Right forelimb (tissue), 1 donor: ENCODE measurements around the gene EVC.

Source experiments
- DNase-seq: peaks from one replicate; pipeline ENCODE4 v3.0.0-alpha.2; 2018

Gene EVC

DNA sequence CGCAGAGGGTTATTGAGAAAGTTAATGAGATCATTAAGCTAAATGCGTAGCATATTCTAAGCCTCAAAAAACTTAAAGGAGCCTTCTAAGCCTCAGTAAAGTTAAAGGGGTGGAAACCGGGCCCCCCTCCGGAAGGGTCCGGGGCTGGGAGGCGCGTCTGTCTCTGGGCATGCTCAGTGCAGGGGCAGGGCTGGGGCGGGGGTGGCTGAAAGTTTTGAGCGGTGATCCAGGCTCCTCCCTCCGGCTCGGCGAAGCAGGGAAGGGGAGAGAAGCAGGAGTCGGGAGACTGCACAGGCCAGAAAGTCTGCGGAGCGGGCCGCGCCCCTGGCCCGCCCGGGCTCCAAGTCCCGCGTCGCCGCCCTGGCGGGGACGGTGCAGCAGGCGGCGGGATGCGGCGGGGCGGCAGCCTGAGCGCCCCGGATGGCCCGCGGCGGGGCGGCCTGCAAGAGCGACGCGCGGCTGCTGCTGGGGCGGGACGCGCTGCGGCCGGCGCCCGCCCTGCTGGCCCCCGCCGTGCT, at the start of gene EVC:
Gene EVC (plus strand): TSS at position 241 of the 518 bp plus-strand sequence. CDS start 180 bp downstream, at position 421.
- peak; percentile 93 for DNase-seq

DNA sequence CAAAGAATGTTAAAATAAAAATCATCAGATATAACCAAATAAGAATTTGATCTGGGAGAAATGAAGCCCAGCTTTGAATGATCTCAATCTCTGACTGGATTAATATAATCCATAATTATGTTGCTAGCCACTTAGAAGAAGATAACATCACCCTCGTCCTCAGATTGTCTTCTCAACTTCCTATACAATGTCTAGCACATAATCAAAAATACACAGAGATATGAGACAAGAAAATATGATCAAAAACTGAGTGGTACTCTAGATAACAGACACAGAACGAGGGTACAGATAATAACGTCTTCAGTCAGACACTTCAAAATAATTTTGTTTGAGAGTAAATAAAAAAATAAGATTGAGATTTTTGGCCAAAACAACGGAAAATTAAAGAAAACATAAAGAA, 49.8 kb upstream of the EVC start:
- no peak for DNase-seq

DNA sequence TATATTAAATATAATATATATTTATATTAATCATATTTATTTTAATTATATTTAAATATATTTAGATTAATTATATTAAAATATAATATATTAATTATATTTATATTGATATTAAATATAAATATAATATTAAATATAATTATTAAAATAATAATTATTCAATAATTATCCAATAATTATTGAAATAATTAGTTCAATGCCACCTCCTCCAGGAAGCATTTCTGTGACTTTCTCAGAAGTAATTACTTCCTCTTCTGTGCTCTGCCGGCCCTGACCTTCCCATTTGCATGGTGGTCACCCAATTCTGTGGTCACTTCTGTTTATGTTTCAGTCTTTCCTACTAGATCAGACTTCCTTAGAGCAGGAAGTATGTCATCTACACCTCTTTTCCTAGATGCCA, 48.4 kb upstream of the EVC start:
- no peak for DNase-seq

DNA sequence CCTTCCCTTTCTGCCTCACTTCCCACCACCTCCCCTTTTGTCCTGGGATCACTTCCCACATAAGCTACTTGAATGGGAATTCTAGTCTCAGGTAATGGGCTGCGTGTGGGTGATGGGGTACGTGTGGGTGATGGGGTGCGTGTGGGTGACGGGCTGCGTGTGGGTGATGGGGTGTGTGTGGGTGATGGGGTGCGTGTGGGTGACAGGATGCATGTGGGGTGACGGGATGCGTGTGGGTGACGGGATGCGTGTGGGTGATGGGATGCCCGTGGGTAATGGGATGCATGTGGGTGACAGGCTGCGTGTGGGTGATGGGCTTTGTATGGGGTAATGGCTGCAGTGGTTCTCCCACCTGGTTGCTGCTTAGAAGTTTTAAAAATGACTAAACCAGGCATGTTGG, 46.2 kb upstream of the EVC start:
- DNase-seq = no peak

DNA sequence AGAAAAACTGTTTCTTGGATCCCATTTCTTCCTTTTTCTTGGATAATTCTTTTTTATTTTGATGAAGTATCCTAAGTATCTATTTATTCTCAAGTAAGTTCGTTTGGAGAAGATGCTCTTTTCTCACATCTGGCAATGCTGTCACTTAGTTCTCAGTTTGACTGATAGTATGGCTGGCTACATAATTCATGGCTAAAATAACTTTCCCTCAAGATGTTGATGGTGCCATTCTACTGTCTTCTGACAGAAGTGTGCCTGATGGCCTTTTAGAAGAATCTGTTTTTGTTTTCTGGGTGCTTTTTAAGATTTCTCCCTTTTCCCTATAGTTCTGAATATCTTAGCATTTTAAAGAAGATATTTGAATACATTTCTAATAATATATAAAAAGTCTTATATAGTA, 44.3 kb upstream of the EVC start:
- DNase-seq = no peak

DNA sequence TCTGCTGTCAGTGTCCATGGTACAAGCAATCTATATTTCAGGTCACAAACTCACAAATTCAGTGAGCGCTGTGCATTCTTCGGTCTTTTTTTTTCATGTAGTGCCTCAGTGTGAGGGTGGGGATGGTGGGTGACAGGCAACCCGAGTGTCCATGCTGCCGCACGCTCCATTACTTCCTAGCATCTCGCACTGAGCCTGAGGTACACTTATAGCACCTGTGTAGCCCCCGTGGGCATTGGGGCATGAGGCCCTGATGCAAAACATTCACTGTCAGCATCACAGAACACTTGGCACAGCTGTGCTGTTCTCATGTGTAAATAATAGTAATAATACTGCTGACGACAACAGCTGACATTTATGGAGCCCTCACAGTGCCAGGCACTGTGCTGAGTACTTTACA, 34.2 kb upstream of the EVC start:
- no peak for DNase-seq

DNA sequence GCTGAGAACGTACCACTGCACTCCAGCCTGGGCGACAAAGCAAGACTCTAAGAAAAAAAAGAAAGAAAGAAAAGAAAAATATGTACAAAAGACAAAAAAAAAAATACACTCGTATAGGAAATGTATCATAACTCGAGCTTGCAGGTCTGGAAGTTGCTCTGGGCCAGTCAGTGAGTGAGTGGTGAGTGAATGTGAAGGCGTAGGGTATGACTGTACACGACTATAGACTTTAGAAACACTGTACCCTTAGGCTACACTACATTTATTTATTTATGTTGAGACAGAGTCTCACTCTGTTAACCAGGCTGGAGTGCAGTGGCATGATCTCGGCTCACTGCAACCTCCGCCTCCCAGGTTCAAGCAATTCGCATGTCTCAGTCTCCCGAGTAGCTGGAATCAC, 32.0 kb upstream of the EVC start:
- DNase-seq = no peak

DNA sequence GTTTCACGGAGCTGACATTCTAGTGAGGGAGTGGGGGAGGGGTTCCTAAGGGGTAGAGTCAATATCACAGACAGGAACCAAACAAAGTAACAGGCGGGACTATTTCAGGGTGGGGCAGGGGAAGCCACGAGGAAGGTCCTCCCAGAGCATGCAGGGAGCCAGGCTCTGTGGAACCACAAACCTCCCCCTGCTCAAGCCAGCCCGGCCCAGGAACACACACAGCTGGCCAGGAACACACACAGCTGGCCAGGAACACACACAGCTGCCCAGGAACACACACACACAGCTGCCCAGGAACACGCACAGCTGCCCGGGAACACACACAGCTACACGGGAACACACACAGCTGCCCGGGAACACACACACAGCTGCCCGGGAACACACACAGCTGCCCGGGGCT, 27.4 kb upstream of the EVC start:
- peak; percentile 42 for DNase-seq

DNA sequence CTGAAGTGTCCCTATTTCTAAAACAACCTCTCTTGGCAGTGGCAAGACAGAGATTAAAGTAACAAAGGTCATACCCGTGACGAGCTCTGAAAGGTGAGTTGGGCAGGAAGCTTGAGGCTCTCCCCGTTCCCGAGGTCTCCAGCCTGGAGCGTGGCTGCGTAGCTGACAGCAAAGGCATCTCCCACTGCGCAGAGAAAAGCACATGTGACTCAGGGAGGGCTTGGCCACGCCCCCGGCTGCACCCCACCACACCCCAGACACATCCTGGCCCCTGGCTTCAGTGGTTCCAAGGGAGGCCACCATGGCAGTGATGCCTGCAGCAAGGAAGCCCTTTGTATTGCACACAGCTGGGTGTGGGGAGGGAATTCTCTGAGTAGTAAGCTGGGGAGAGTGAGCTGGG, 25.7 kb upstream of the EVC start:
- DNase-seq = peak; percentile 28

DNA sequence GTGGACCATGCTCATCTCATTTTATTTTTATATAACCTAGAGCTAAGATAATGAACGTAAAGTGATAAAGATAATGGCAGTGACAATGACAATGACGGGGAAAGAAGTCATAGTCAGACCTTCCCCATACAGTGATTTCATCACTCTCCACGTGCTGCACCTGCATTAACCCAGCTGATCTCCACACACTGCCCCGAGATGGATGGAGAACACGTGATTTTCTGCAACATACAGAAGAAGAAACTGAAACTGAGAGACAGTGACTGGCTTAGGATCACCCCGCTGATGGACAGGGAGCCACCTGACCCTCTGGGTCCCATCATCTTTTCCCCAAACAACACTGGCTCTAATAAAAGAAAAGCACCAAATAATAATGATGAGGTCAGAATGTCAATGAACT, 24.7 kb upstream of the EVC start:
- no peak for DNase-seq

DNA sequence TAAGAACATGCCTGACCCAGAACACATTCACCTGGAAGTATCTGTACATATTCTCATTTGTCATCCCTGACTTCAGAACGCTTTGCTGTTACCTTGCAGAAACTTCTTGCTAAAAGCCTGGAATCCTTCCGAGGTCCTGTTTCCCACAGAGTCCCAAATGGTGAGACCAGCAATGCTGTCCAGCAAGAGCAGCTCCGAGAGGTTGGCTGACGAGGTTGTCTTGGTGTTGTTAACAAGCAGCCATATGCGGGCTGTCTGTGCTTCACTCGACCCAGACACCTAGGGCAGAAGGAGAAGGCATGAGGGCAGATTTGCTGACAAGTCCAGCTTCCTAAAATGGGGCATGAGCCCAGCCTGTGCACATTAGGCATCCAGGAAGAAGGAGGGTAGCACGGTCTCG, 21.9 kb upstream of the EVC start:
- DNase-seq = no peak

DNA sequence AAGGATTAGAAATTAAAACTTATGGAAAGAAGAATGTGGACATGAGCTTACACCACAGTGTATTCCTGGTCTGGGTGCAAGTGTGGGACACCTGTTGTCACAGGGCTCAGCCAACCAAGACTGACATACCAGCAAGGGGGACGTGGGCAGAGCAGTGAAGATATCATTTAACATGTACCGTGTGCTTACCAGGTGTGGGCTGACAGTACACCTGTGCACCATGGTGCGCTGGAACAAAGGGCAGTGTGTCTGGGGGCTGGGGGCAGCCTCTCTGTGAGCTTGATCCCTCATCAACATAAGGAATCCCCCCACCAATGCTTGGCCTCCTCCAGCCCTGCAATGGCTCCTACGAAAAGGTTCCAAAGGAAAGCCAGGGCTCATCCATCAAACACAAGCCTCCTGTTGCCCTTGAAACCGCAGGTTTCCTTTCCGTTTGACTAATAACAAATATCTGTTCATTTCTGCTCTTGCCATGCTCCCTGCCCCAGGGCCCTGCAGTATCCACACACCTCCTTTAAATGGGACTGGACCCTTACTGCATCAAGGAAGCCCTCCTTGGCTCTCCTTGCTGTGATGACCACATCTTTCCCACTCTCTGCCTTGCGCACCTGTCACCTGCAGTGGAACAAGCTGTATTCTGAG, 19.4 kb upstream of the EVC start:
- no peak for DNase-seq

DNA sequence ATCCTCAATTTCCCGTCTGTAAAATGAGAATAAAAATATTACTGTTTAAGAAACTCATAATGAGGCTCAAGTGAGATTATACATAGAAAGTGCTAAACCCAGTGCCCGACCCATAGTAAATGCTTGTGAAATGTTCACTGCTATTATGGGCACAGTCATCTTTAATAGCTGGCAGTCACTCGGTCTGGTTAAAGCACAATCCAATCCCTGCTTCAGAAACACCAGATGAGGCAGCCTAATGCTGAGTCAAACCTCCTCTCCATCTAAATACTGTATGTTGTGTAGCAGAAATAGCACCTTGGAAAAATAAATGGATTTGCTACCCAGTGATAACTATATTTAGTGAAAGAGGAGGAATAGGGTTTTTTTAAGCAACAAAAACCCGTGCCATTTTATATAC, 17.1 kb upstream of the EVC start:
- DNase-seq = no peak

DNA sequence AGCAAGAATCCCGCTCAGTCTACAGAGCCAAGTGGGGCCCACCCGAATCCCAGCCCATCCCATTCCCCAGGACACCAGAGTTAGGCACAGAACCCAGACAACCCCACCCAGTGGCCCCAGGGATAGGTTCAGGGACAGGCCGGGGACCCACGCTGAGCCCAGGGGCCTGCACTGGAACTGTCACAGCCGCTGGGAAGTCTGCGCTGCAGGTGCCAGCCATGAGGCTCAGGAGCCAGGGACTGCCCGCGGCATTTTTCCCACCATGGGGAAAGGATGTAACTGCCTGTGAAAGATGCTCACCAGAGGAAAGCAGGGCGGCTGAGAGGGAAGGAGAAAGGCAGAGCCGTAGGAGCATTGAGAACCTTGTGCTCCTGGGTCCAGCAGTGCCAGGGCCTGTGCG, 14.7 kb upstream of the EVC start:
- no peak for DNase-seq

DNA sequence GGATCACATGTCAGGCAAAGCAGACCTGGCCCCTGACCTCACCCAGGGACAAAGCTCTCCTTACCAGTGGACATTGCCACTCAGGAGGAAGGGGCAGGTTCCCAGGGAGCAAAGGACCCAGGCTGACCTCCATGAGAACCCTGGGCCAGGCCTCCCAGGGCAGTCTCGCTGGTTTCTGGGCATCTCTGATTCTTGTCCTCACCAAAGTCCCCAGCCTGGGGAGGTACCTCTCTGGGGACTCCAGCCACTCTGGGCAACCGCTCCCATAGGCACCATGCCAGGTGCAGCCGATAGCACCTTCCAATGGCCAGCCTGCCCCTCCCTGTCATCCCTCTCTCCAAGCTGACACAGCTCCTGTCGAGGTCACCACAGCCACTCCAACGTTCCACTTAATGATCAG, 10.5 kb upstream of the EVC start:
- no peak for DNase-seq

DNA sequence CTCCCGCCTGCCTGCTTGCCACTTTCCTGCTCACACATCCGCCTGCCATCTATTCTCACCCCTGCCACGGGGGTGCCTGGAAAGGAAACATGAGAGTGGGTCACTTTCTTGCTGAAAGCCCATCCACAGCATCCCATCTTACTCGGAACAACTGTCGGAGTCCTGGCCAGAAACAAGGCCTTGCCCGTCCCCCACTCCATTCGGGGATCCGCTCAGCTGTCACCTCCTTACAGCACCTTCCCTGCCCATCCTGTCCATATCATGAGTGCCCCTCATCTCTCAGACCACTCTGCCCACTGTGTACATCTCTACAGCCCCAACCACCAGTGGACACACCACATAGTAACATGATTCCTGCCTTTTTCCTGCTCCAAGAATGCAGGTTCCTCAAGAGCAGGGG, 9.0 kb upstream of the EVC start:
- DNase-seq = no peak

DNA sequence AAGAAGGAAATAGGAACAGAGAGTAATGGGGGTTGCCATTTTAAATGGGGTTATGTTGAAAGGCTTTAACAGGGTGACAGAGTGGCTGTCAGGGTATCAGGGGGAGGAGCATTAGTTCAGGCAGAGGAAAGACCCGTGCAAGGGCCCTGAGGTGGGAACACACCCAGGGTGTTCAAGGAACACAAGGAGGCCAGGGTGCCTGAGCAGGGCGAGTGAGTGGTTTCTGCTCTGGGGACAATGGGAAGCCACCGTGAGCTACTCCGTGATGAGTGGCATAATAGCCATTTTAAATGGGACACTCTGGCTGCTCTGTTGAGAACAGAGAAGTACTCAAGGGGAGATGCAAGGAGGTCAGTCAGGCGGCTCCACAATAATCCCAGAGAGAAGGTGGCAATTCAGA, 7.2 kb upstream of the EVC start:
- DNase-seq = no peak

DNA sequence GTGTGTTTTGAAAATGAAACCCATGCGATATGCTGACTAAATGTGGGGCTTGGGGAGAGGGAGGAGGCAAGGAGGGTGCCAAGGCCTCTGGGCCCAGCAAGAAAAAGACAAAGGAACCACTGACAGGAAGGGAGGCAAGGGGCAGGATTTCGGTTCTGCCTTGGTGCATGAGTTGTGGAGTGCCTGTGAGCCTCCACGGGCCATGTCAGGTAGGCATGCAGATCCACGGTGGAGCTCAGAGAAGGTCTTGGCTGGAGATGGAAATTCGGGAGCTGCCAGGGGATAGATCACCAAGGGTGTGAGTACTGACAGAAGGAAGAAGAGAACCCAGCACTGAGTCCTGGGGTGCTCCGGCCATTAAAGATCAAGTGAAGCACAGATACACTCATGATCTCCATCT, 6.7 kb upstream of the EVC start:
- DNase-seq = no peak

DNA sequence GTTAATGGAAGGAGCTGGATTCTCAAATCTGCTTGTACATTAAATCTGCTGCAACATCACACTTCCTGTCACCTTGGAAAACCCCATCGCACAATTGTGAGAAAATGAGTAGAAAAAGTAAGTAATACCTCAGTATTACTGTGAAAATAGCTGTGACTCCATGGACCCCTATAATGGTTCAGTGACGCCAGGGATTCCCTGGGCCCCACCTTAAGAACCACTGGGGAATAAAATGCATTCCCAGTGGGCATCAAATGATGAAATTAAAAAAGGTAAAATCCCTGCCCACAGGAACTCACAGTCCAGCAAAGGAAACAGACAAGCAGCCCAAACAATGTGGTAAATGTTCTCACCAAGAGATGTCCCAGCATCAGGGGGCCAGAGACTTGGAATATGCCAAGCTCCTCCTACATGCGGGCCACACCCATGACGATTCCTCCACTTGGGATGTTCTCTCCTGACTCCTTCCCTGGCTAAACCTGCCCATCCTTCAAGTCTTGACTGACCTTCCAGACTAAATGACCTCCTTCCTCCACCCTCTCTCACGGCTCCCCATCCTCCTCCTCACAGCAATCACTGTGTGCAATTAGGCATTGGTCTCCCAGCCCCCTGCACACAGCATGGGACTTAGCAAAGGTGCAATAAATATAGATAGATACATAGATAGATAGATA, 5.2 kb upstream of the EVC start:
- DNase-seq = no peak

DNA sequence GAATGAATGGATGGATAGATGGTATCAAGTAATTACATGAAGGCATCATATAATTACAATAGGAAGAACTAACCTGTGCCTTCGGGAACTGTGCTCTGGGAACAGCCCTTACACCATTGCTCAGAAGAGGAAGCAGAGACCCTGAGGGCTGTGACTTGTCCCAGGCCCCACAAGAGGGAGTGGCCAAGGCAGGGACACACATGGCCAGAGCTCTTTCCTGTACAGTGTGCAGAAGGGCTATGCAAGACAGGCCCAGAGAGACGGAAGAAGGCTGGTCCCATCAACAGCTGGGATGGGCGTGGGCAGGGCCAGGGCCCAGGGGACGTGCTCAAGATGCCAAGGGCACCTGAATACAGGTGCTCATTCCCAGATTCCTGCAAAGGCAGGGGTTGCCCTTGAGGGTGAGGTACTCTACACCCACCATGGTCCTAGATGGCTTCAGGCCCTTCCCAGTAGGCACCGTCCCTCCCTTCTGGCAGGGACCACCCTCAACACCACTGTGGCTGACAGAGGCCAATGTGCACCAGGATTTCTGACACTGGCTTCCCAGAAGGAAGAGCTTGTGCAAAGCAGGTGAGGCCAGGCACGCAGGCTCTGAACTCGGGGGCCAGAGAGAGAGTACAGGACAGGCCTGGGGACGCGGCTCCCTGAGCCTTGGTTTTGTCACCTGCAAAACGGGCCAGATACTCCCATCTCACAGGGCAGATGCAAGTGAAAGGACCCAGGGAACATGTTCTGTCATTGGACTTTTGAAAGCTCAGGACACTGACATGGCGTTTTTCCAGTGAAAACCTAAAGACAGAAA, 4.3 kb upstream of the EVC start:
- DNase-seq = peak; percentile 19

DNA sequence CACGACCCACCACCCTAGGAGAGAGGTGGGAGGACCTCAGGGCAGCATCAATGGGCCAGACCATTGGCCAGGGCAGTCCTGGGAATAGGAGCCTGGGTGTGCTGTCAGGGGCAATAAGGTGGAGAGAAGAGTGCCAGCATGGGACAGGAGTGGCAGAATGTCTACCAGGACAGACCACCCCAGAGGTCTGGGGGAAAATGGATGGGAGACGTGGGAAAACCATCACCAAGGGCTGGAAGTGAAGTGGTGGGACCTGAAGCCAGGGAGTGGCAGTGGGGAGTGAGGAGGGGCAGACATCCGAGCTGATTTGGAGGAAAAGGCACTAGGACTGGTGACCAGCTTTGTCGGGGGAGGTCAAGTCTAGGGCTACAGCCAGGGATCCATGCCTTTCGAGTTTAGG, 3.6 kb upstream of the EVC start:
- DNase-seq = no peak

DNA sequence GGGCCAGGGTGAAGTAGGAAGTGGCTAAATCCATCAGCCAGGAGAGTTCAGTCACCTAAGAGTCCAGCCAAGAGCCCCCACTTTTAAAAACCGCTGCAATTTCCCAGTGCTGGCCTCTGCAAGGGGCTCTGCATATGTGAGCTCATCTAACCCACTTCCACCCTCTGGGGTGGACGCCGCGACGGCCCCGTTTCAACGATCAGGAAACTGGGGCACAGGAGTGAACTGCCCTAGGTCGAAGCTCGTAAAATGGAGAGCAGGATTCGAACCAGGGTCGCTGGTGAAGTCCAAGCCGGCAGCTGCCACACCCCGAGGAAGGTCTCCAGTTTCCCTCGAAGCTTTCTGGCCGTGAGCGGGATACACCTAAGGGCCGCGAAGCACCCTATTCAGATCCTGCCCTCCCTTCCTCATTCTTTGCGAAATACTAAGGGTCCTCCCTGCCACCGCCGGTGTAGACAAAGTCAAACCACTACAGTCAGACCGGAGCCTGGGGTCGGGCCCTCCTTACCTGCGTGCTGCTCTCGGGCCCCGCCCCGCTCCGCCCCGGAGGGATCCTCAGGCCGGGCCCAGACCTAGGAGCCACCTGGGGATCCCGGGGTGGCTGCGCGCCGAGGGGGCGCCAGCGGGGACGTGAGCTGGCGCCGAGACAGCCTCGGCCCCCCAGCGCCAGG, 3.1 kb upstream of the EVC start:
- DNase-seq = no peak

DNA sequence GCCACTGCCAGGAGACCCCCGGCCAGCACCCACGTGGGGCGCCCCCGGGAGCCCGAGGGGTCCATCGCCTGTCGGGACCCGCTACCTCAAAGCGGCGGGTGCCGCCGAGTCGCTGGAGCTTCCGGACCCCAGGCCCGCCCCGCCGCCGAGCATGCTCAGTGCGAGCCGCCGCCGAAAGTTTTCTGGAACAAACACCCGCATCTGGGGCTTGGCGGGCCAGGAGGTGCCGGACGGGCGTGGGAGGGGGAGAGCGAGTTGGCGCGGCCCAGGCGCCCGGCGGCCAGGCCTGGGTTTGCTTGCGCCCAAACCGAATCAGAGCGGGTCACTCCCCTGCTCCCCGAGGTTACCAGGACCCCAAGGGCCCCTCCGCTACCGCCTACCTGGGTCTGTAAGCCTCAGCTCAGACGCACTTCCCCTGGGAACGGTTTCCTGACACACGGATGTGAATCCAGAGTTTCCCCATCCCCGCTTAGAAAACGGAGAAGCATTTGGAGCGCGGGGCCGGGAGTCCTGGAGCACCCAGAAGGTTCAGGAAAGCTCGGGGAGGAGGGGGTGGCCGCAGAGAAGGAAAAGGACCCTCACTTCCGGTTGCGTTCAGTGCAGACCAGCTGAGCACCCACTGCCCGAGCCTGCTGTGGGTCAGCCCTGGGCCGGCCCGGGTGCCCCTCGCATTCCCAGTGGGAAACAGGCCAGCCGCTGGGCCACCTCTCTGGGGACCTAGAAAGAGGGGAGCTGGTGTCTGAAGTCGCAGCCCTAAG, 2.4 kb upstream of the EVC start, which contains the start of gene EVC2:
Gene EVC2 (minus strand): TSS at position 111 of the 758 bp plus-strand sequence. CDS start 46 bp downstream, at position 65.
- DNase-seq = peak; percentile 87
